DMS153 (cell line): ENCODE data around the gene GIPC1.
A peak's percentile ranks its signal among the peaks of the same experiment; 100 is the strongest.
"Not testable (repeated sequence)": the region's sequence is repeated elsewhere in the genome, so short reads cannot be mapped to it uniquely, and the experiment has no call there.

Source experiments
- DNase-seq: peaks from one replicate; lab custom pipeline; 2025; lab: John Stamatoyannopoulos, UW

The GIPC1 gene

GRCh38 chr19:14517840-14518505 lies 22.0 kb upstream of the GIPC1 start, which contains the start of gene DNAJB1:
TSS of gene DNAJB1 (minus strand) at chr19:14518397. CDS start at chr19:14518349, 48 bp downstream.
- no peak for DNase-seq

DNA sequence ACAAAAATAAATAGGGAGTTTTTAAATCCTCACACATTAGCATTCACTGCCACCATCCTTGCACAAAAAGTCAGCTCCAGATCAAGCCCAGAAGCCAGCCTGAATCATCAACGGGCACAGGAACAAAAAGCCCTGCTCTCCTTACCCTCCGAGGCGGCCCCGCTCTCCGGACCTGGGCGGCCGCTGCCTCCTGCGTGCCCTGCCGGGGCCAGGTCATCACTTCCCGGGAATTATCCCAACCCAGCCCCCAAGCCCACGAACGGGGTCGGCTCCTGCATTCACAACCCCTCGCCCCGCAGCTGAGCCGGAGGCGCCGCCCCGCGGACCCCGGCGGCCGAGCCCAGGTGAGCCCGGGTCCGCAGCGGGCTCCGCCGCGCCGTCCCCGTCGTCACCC lies 21.5 kb upstream of the GIPC1 start:
- no peak for DNase-seq

GRCh38 chr19:14516746-14517438 lies 21.0 kb upstream of the GIPC1 start:
- no peak for DNase-seq

GRCh38 chr19:14516048-14516534 lies 20.2 kb upstream of the GIPC1 start:
- no peak for DNase-seq

- DNase-seq = no peak
These were observed 19.6 kb upstream of the GIPC1 start for GRCh38 chr19:14515501-14516047.

DNA sequence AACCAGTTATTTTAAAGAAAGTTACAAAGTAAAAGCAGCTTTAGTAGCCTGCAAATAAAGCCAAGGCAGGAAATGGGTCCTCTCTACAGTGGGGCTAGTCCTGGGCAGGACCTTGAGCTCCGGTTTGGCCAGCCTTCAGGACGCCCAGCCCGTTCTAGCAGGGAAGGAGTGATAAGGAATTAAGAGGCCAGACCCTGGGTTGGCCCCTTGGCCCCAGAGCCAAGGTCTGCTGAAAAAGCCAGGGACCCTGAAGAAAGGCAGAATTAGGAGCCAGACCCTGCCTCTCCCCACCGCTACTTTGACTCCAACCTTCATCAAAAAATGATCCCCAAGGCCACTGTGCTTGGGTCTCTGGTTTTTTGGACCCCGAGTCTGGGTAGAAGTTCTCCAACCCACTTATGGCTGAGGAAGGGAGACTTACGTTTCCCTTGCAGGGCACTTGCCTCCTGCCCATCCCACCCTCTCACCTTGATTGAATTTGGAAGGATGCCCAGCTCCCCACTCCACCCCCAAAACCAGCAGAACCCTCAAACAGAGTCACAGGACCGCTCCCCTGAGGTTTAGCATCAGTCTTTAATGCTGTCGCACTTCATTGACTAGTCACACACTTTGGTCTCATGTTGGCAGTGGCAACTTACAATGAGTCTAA lies 18.4 kb upstream of the GIPC1 start:
- no peak for DNase-seq

- DNase-seq = no peak
These were observed 16.6 kb upstream of the GIPC1 start for GRCh38 chr19:14512406-14512961.

DNA sequence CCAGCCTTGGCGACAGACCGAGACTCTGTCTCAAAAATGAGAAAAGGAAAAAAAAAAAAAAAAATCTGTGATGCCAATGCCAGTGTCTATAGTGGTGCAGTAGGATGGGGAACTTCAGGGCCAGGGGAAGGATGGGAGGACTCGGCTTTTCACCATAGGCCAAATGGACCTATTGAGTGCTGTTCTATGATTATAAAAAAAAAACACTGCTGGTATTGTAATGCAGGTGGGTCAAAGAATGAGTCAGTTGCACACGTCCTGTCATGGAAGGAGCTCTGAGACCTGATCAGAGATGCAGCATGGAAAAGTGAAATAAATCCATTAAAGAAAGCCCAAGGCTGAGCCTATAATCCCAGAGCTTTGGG lies 15.3 kb upstream of the GIPC1 start:
- no peak for DNase-seq

GRCh38 chr19:14510311-14511228 lies 14.6 kb upstream of the GIPC1 start:
- DNase-seq = no peak

- no peak for DNase-seq
These were observed 12.0 kb upstream of the GIPC1 start for GRCh38 chr19:14507704-14508542.

- peak; percentile 13 for DNase-seq
These were observed 9.7 kb upstream of the GIPC1 start for GRCh38 chr19:14505488-14506239.

- not testable (repeated sequence) for DNase-seq
These were observed 8.6 kb upstream of the GIPC1 start for GRCh38 chr19:14504575-14504974.

- no peak for DNase-seq
These were observed 7.4 kb upstream of the GIPC1 start for GRCh38 chr19:14503285-14503684.

- no peak for DNase-seq
These were observed 6.6 kb upstream of the GIPC1 start for GRCh38 chr19:14502334-14503092.

DNA sequence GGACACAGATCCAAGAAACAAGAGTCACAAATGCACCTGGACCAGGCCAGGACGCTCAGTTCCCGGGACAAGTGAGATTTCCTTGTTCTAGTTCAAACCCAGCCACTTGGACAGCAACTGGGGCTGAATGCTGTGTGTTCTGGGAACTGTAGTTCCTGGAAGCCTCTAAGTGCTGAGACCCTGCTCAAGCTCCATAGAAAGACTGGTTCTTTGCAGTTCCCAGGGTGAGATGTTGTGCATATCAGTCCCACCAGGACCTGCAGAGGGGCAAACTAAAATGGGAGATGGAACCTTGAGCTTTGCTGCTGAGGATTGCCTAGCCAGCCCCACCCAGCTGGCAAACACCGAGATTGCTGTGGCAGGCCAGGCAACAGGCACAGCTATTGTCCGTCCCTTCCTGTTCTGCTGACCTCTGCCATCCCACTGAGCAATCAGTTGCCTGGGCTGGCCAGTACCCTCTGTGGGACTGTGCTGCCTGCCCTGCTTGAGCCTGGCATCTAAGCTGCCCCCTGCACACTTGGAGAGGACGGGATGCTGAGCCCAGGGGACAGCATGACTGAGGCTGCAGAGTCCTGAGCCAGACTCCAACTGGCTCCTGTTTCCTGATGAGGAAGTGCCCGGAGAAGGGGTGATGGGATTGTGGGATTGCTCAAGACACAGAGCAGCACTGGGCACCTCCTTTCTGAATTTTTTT lies 1.4 kb upstream of the GIPC1 start:
- DNase-seq = peak; percentile 30

DNA sequence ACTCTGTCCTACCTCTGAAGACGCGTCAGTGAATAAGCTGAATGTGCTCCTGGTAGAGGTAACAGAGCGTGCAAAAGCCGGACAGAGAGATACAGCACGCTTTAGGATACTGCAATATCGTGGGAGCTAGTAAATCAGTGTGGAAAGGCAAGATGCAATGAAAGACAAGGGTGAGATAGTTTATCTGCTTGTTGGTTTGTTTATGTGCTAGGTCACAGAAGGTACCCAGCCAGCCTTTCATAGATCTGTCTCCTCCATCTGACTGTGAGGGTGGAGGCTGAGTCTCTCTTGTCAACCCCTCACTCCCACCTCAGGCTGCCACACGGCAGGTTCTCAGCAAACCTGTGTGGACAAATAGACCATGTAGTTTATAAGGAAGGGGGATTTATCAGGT lies 904 bp upstream of the GIPC1 start:
- DNase-seq = no peak

- no peak for DNase-seq
These were observed 277 bp downstream of the GIPC1 start for GRCh38 chr19:14495672-14496028.

GRCh38 chr19:14494910-14495671 lies 836 bp downstream of the GIPC1 start:
- DNase-seq = no peak
